Nephron progenitor cell (in vitro differentiated cells): Measurements from ENCODE around the gene CLEC18A.
"Not testable (repeated sequence)": the region's sequence is repeated elsewhere in the genome, so short reads cannot be mapped to it uniquely, and the experiment has no call there.

ENCODE experiments used
- DNase-seq: peaks from one replicate; pipeline ENCODE4 v3.0.0; 2021
- H3K27ac Mint-ChIP-seq: 2 replicates; pipeline ENCODE4 v1.8.0; 2021; ENCODE audit warnings: mild to moderate bottlenecking, moderate library complexity, mixed read lengths
- H3K27me3 Mint-ChIP-seq: 2 replicates; pipeline ENCODE4 v1.8.0; 2021; ENCODE audit warnings: mild to moderate bottlenecking, low read depth, mixed read lengths; ENCODE audit not compliant: poor library complexity
- H3K36me3 Mint-ChIP-seq: 2 replicates; pipeline ENCODE4 v1.8.0; 2021; ENCODE audit warnings: low read depth, mixed read lengths
- H3K4me1 Mint-ChIP-seq: 2 replicates; pipeline ENCODE4 v1.8.0; 2021; ENCODE audit warnings: mixed read lengths
- H3K4me3 Mint-ChIP-seq: 2 replicates; pipeline ENCODE4 v1.8.0; 2021; ENCODE audit warnings: mild to moderate bottlenecking, moderate library complexity, mixed read lengths
- H3K9me3 Mint-ChIP-seq: 2 replicates; pipeline ENCODE4 v1.8.0; 2021; ENCODE audit warnings: mild to moderate bottlenecking, moderate library complexity, mixed read lengths

CLEC18A gene

DNA sequence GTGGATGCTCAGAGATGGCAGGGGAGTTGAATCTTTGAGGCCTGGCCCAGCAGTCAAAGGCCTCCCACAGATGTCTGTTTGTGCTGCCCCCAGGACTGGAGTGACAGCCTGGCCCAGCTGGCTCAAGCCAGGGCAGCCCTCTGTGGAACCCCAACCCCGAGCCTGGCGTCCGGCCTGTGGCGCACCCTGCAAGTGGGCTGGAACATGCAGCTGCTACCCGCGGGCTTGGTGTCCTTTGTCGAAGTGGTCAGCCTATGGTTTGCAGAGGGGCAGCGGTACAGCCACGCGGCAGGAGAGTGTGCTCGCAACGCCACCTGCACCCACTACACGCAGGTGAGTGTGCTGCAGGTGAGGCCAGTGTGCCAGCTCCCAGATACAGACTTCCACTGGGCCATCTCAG is 3.1 kb downstream of the CLEC18A start:
- not testable (repeated sequence) for H3K36me3 Mint-ChIP-seq, H3K4me3 Mint-ChIP-seq, H3K27me3 Mint-ChIP-seq, H3K9me3 Mint-ChIP-seq, DNase-seq, H3K4me1 Mint-ChIP-seq, H3K27ac Mint-ChIP-seq

GRCh38 chr16:69963312-69963711 is 12.2 kb downstream of the CLEC18A start:
- H3K9me3 Mint-ChIP-seq, H3K36me3 Mint-ChIP-seq, H3K4me1 Mint-ChIP-seq, H3K4me3 Mint-ChIP-seq, DNase-seq, H3K27me3 Mint-ChIP-seq, H3K27ac Mint-ChIP-seq: not testable (repeated sequence)

- H3K36me3 Mint-ChIP-seq, H3K4me1 Mint-ChIP-seq, H3K9me3 Mint-ChIP-seq, H3K27ac Mint-ChIP-seq, H3K27me3 Mint-ChIP-seq: not testable (repeated sequence)
- H3K4me3 Mint-ChIP-seq = peak overlapping the region; percentile 25
- DNase-seq = peak; percentile 50
Observed at GRCh38 chr16:69964960-69965660, 14.0 kb downstream of the CLEC18A start.

GRCh38 chr16:69965661-69966054 is 14.5 kb downstream of the CLEC18A start:
- not testable (repeated sequence) for DNase-seq, H3K27ac Mint-ChIP-seq, H3K36me3 Mint-ChIP-seq, H3K9me3 Mint-ChIP-seq, H3K27me3 Mint-ChIP-seq, H3K4me1 Mint-ChIP-seq
- H3K4me3 Mint-ChIP-seq = peak overlapping the region; percentile 72

GRCh38 chr16:69967688-69968087 is 16.6 kb downstream of the CLEC18A start:
- not testable (repeated sequence) for H3K9me3 Mint-ChIP-seq, H3K4me3 Mint-ChIP-seq, H3K36me3 Mint-ChIP-seq, DNase-seq, H3K27me3 Mint-ChIP-seq, H3K27ac Mint-ChIP-seq, H3K4me1 Mint-ChIP-seq

- not testable (repeated sequence) for H3K4me3 Mint-ChIP-seq, H3K27ac Mint-ChIP-seq, H3K9me3 Mint-ChIP-seq, H3K36me3 Mint-ChIP-seq, DNase-seq, H3K4me1 Mint-ChIP-seq, H3K27me3 Mint-ChIP-seq
Observed at GRCh38 chr16:69968125-69968524, 17.0 kb downstream of the CLEC18A start.

DNA sequence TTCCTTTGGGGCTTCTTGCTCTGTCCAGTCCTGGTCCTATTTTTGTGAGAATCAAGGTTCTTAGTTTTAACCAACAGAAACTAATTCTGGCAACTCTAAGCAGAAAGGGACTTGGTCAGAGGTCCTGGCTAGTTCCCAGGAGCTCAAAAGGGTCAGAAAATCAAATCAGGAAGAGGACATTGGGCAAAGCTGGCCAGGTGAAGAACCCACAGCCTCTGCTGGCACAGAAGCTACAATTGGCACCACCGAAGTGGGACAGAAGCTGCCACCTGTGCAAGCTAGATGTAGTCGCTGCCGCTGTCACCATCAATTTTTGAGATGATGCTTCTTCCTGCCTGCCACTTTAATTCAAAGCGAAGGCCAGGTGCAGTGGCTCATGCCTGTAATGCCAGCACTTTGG is 18.5 kb downstream of the CLEC18A start:
- not testable (repeated sequence) for H3K36me3 Mint-ChIP-seq, H3K27ac Mint-ChIP-seq, H3K4me1 Mint-ChIP-seq, H3K27me3 Mint-ChIP-seq, H3K9me3 Mint-ChIP-seq, H3K4me3 Mint-ChIP-seq, DNase-seq

DNA sequence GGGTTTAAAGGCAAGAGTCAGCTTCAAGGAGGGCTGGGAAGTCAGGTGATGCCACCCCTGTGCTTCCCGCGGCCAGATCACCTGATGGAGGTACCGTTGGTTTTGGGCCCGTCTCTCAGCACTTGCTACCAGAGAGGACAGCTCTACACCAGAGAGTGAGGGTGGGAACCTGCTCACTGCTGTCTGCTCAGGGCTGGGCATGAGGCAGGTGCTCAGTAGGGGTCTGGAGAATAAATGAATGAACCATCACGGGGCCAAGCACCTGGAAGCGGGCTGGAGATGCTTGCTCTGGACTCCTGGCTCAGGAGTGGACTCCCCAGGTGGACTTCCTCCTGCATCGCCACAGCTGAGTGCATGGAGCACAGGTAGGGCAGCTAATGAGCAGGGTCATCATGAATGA is 21.0 kb downstream of the CLEC18A start:
- not testable (repeated sequence) for H3K4me1 Mint-ChIP-seq, H3K4me3 Mint-ChIP-seq, H3K36me3 Mint-ChIP-seq, DNase-seq, H3K9me3 Mint-ChIP-seq, H3K27me3 Mint-ChIP-seq
- peak overlapping the region; percentile 75 for H3K27ac Mint-ChIP-seq

DNA sequence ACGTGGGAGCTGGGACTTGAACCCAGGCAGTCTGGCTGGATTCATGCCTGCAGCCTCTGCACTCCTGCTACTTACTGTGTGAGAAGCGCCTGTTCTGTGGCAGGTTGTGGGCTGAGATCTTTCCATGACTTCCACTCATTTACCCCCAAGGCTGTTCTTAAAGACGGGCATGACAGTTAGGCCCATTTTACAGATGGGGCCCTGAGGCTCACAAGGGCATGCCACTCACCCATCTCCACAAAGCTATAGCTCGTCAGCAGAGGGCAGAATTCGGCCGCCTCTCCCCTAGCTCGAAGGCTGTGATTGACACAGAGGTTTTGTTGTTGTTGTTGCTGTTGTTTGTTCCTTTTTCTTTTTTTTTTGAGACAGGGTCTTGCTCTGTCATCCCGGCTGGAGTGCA is 21.8 kb downstream of the CLEC18A start:
- DNase-seq = not testable (repeated sequence)

DNA sequence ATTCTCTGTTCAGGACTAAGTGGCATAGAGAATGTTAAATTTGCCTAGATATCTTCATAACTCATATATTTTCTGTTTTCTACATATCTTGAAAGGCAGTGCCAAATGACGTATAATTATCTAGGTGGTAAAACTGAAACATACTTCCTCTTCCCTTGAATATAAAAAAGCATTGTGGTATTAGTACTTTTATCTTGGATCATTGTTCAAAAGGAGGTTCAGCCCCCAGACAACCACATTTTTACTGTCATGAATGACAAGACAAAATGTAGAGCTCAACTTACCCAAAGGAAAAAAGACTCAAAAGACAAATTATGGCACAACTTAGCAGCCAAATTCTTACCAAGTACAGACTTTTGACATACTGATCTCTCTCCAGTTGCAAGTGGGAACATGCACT is 34.1 kb downstream of the CLEC18A start:
- peaks cover 30% of the 10 kb centered on the region for H3K36me3 Mint-ChIP-seq
- not testable (repeated sequence) for H3K27me3 Mint-ChIP-seq, H3K27ac Mint-ChIP-seq, DNase-seq, H3K4me1 Mint-ChIP-seq, H3K9me3 Mint-ChIP-seq, H3K4me3 Mint-ChIP-seq

More for the DNA sequence above, 21.8 kb downstream of the CLEC18A start:
- H3K27me3 Mint-ChIP-seq, H3K27ac Mint-ChIP-seq, H3K4me3 Mint-ChIP-seq, H3K4me1 Mint-ChIP-seq, H3K36me3 Mint-ChIP-seq, H3K9me3 Mint-ChIP-seq: not testable (repeated sequence)

GRCh38 chr16:69997956-69998355 is 46.8 kb downstream of the CLEC18A start:
- H3K4me3 Mint-ChIP-seq, H3K27me3 Mint-ChIP-seq, H3K27ac Mint-ChIP-seq, H3K9me3 Mint-ChIP-seq, H3K4me1 Mint-ChIP-seq, DNase-seq: not testable (repeated sequence)
- peaks cover 12% of the 10 kb centered on the region for H3K36me3 Mint-ChIP-seq

DNA sequence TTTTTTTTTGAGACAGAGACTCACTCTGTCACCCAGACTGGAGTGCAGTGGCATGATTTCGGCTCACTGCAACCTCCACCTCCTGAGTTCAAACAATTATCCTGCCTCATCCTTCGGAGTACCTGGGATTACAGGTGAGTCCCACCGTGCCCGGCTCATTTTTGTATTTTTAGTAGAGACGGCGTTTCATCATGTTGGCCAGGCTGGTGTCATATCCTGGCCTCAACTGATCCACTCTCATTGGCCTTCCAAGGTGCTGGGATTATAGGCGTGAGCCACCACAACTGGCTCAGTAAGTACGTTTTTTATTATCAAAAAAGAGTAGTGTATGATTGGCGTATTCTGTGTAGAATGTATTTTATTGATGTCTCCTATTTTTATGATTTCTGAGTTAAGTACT is 48.7 kb downstream of the CLEC18A start:
- not testable (repeated sequence) for H3K4me3 Mint-ChIP-seq

DNA sequence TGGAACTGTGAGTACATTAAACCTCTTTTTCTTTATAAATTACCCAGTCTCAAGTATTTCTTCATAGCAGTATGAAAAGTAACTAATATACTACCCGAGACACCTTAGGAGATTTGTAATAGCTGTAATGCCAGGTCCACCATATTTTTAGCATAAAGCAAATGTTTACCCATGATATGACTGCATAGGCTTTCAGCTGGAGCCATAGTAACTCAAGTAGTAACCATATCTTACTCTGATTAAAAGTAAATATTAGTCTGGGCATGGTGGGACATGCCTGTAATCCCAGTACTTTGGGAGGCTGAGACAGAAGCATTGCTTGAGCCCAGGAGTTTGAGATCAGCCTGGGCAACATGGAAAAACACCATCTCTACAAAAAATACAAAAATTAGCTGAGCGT is 52.4 kb downstream of the CLEC18A start:
- H3K36me3 Mint-ChIP-seq = peaks cover 46% of the 10 kb centered on the region
- not testable (repeated sequence) for DNase-seq, H3K27ac Mint-ChIP-seq, H3K9me3 Mint-ChIP-seq, H3K4me3 Mint-ChIP-seq, H3K27me3 Mint-ChIP-seq, H3K4me1 Mint-ChIP-seq

More for the DNA sequence above, 48.7 kb downstream of the CLEC18A start:
- not testable (repeated sequence) for H3K9me3 Mint-ChIP-seq, DNase-seq, H3K4me1 Mint-ChIP-seq, H3K27ac Mint-ChIP-seq, H3K27me3 Mint-ChIP-seq
- peaks cover 21% of the 10 kb centered on the region for H3K36me3 Mint-ChIP-seq

DNA sequence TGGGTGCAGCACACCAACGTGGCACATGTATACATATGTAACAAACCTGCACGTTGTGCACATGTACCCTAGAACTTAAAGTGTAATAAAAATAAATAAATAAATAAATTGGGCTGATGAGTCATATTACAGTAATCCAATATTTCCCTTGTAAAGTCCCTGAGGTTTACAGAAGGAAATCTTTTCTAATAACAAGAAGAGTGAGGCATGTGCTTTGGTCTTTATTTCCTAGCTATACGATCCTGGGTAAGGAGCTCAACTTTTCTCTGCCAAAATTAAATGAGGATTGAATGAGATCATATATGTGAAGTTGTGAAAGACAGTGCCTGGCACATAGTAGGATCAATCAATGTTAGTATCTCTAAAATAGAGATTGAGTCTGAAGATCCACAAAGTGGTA is 57.5 kb downstream of the CLEC18A start:
- not testable (repeated sequence) for H3K27ac Mint-ChIP-seq, H3K4me1 Mint-ChIP-seq, H3K4me3 Mint-ChIP-seq, DNase-seq, H3K27me3 Mint-ChIP-seq
- Mint-ChIP-seq H3K36me3 (peaks cover 55% of the 10 kb centered on the region), H3K9me3 (peaks cover 11% of the 10 kb centered on the region)

DNA sequence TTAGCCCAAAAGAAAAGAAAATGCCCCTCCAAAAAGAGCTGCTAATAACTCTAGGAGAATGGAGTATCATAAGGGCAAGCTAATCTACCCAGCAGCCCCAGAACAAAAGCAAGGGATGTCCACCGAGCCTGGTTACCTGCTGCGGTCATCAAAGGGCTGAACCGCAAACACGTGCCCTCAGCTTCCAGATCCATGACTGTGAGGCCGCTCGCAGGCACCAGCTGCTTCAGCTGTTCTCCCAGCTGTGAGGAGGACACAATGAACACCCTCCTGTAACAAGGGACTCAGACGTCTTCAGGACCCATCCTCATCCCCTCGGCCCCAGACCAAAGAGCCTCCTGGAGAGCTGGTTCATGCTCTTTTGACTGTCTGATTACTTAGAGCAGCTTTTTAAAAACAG is 59.5 kb downstream of the CLEC18A start:
- not testable (repeated sequence) for DNase-seq, H3K4me3 Mint-ChIP-seq, H3K27ac Mint-ChIP-seq, H3K27me3 Mint-ChIP-seq, H3K4me1 Mint-ChIP-seq
- peaks cover 11% of the 10 kb centered on the region for H3K9me3 Mint-ChIP-seq
- H3K36me3 Mint-ChIP-seq = peaks cover 57% of the 10 kb centered on the region
